HFFc6 (cell line): Measurements from ENCODE around the gene TNIP1. TPM values are rescaled to one million over a fixed set of nuclear protein-coding genes. Genes with fewer than 3 reads are reported as not detected.

ENCODE experiments used
- DNase-seq: peaks from one replicate; pipeline ENCODE4 v3.0.0-alpha.2; 2018
- H3K27ac Mint-ChIP-seq: 2 replicates; pipeline ENCODE4 v1.8.0; 2020; ENCODE audit warnings: mild to moderate bottlenecking, mixed read lengths
- H3K27me3 Mint-ChIP-seq: 2 replicates; pipeline ENCODE4 v1.8.0; 2021; ENCODE audit warnings: mild to moderate bottlenecking, moderate library complexity, mixed read lengths; ENCODE audit not compliant: insufficient read depth
- H3K36me3 Mint-ChIP-seq: 2 replicates; pipeline ENCODE4 v1.8.0; 2021; ENCODE audit warnings: low read depth, mixed read lengths
- H3K4me1 Mint-ChIP-seq: 2 replicates; pipeline ENCODE4 v1.8.0; 2020; ENCODE audit warnings: low read depth, mixed read lengths
- H3K4me3 Mint-ChIP-seq: 2 replicates; pipeline ENCODE4 v1.8.0; 2020; ENCODE audit warnings: mild to moderate bottlenecking, moderate library complexity, mixed read lengths
- H3K9me3 Mint-ChIP-seq: 2 replicates; pipeline ENCODE4 v1.8.0; 2020; ENCODE audit warnings: mild to moderate bottlenecking, mixed read lengths
- CTCF ChIP-seq: fragments of 200-600 bp; sonication (generic); IDR thresholded peaks from 2 replicates; pipeline ENCODE4 v1.5.0; 2021; ENCODE audit warnings: antibody characterized with exemption, mild to moderate bottlenecking
- total RNA-seq, 6 experiments: library from RNA; stranded (reverse); fragmentation: NEBNext Ultra II Directional; extraction: Animal tissue kit (Norgen Biotek cat#: 25700); gene quantifications; 2 replicates in 1 of 6; 3 replicates in 5 of 6; pipeline ENCODE4 v1.2.3, GENCODE V29; 2021

TNIP1 gene
- total RNA-seq, 6 experiments from 2014 or later: 81.5 to 105 (median 89.5) TPM

GRCh38 chr5:151031554-151031953, 49.3 kb downstream of the TNIP1 start:
- no peak overlapping the region for H3K27ac Mint-ChIP-seq
- no peak for TF ChIP-seq CTCF
- peaks cover 1% of the 10 kb centered on the region; the same call in 1 of the 2 replicates for H3K27me3 Mint-ChIP-seq
- H3K4me1 Mint-ChIP-seq: peaks cover 9% of the 10 kb centered on the region
- H3K4me3 Mint-ChIP-seq: no peak overlapping the region
- no peaks in the 10 kb centered on the region for H3K9me3 Mint-ChIP-seq
- DNase-seq: no peak
- peaks cover 44% of the 10 kb centered on the region for H3K36me3 Mint-ChIP-seq

GRCh38 chr5:151030379-151030778, 50.5 kb downstream of the TNIP1 start:
- Mint-ChIP-seq H3K36me3 (peaks cover 45% of the 10 kb centered on the region), H3K27ac (no peak overlapping the region), H3K27me3 (peaks cover 4% of the 10 kb centered on the region), H3K9me3 (no peaks in the 10 kb centered on the region), H3K4me1 (peaks cover 9% of the 10 kb centered on the region), H3K4me3 (no peak overlapping the region)
- no peak for DNase-seq
- no peak for TF ChIP-seq CTCF

GRCh38 chr5:151030056-151030336, 50.8 kb downstream of the TNIP1 start:
- H3K27ac Mint-ChIP-seq: no peak overlapping the region
- H3K4me1 Mint-ChIP-seq: peaks cover 7% of the 10 kb centered on the region
- peaks cover 44% of the 10 kb centered on the region for H3K36me3 Mint-ChIP-seq
- no peak overlapping the region for H3K4me3 Mint-ChIP-seq
- no peaks in the 10 kb centered on the region for H3K9me3 Mint-ChIP-seq
- peaks cover 4% of the 10 kb centered on the region for H3K27me3 Mint-ChIP-seq
- DNase-seq: no peak
- TF ChIP-seq CTCF: no peak

- no peak for DNase-seq
- Mint-ChIP-seq H3K4me1 (peaks cover 7% of the 10 kb centered on the region), H3K9me3 (no peaks in the 10 kb centered on the region), H3K36me3 (peaks cover 43% of the 10 kb centered on the region), H3K27me3 (peaks cover 3% of the 10 kb centered on the region), H3K4me3 (no peak overlapping the region), H3K27ac (no peak overlapping the region)
- TF ChIP-seq CTCF: no peak
Observed at GRCh38 chr5:151029179-151030055, 51.4 kb downstream of the TNIP1 start.

- Mint-ChIP-seq H3K36me3 (peaks cover 36% of the 10 kb centered on the region), H3K27ac (no peak overlapping the region), H3K9me3 (no peaks in the 10 kb centered on the region), H3K27me3 (peaks cover 7% of the 10 kb centered on the region), H3K4me1 (peaks cover 13% of the 10 kb centered on the region), H3K4me3 (no peak overlapping the region)
- DNase-seq: no peak
- TF ChIP-seq CTCF: no peak
Observed at GRCh38 chr5:151028717-151029116, 52.1 kb downstream of the TNIP1 start.
